ENCODE results near the gene BAIAP2L1.
A peak's percentile ranks its signal among the peaks of the same experiment; 100 is the strongest.
"Not testable (repeated sequence)": the region's sequence is repeated elsewhere in the genome, so short reads cannot be mapped to it uniquely, and the experiment has no call there.

The BAIAP2L1 gene

GRCh38 chr7:98398567-98399372 lies 2.1 kb downstream of the BAIAP2L1 start:
- no peak for DNase-seq

- no peak for DNase-seq
Observed at GRCh38 chr7:98396768-98397167, 4.1 kb downstream of the BAIAP2L1 start.

- no peak for DNase-seq
Observed at GRCh38 chr7:98395951-98396350, 4.9 kb downstream of the BAIAP2L1 start.

GRCh38 chr7:98395481-98395880 lies 5.4 kb downstream of the BAIAP2L1 start:
- no peak for DNase-seq

GRCh38 chr7:98394377-98394836 lies 6.5 kb downstream of the BAIAP2L1 start:
- DNase-seq = no peak

GRCh38 chr7:98387544-98388226 lies 13.2 kb downstream of the BAIAP2L1 start:
- no peak for DNase-seq

- DNase-seq = no peak
Observed at GRCh38 chr7:98387131-98387530, 13.8 kb downstream of the BAIAP2L1 start.

- not testable (repeated sequence) for DNase-seq
Observed at GRCh38 chr7:98385532-98385931, 15.4 kb downstream of the BAIAP2L1 start.

- DNase-seq = no peak
Observed at GRCh38 chr7:98378210-98378819, 22.6 kb downstream of the BAIAP2L1 start.

GRCh38 chr7:98376711-98377110 lies 24.2 kb downstream of the BAIAP2L1 start:
- DNase-seq = no peak

GRCh38 chr7:98375664-98376063 lies 25.2 kb downstream of the BAIAP2L1 start:
- no peak for DNase-seq

- no peak for DNase-seq
Observed at GRCh38 chr7:98374285-98374680, 26.6 kb downstream of the BAIAP2L1 start.

GRCh38 chr7:98372993-98373392 lies 27.9 kb downstream of the BAIAP2L1 start:
- DNase-seq = no peak

- no peak for DNase-seq
Observed at GRCh38 chr7:98369726-98370125, 31.2 kb downstream of the BAIAP2L1 start.

GRCh38 chr7:98368716-98369115 lies 32.2 kb downstream of the BAIAP2L1 start:
- DNase-seq = no peak

GRCh38 chr7:98366562-98366938 lies 34.3 kb downstream of the BAIAP2L1 start:
- DNase-seq = no peak

GRCh38 chr7:98365863-98366561 lies 34.9 kb downstream of the BAIAP2L1 start:
- DNase-seq = no peak

- DNase-seq = no peak
Observed at GRCh38 chr7:98364220-98364619, 36.7 kb downstream of the BAIAP2L1 start.

GRCh38 chr7:98362517-98362916 lies 38.4 kb downstream of the BAIAP2L1 start:
- DNase-seq = no peak

- peak in 1 of 2 experiments; percentile 11 for DNase-seq
Observed at GRCh38 chr7:98360221-98361130, 40.4 kb downstream of the BAIAP2L1 start.

GRCh38 chr7:98359395-98359794 lies 41.5 kb downstream of the BAIAP2L1 start:
- DNase-seq = no peak

- no peak for DNase-seq
Observed at GRCh38 chr7:98358706-98359105, 42.2 kb downstream of the BAIAP2L1 start.
